HG03469 (cell line): ENCODE measurements around the gene PDE11A.
A peak's percentile ranks its signal among the peaks of the same experiment; 100 is the strongest.

ENCODE experiments used
- ATAC-seq: cut with Tn5 transposase; IDR thresholded peaks from one replicate; pipeline ENCODE4 v1.9.1; 2021; ENCODE audit warnings: mild to moderate bottlenecking, moderate library complexity, moderate number of reproducible peaks; ENCODE audit not compliant: unreplicated experiment

PDE11A gene

GRCh38 chr2:177638507-177638906 is 434.1 kb downstream of the PDE11A start:
- ATAC-seq, result no peak

GRCh38 chr2:177636672-177637071 is 435.9 kb downstream of the PDE11A start:
- ATAC-seq, result no peak

GRCh38 chr2:177635696-177636095 is 436.9 kb downstream of the PDE11A start:
- ATAC-seq, result no peak

- ATAC-seq, result no peak
Measured at GRCh38 chr2:177633910-177634294, 438.7 kb downstream of the PDE11A start.

GRCh38 chr2:177633111-177633510 is 439.5 kb downstream of the PDE11A start:
- no peak for ATAC-seq

GRCh38 chr2:177631680-177632079 is 440.9 kb downstream of the PDE11A start:
- no peak for ATAC-seq

- no peak for ATAC-seq
Measured at GRCh38 chr2:177629357-177630024, 443.1 kb downstream of the PDE11A start.

- no peak for ATAC-seq
Measured at GRCh38 chr2:177628831-177629230, 443.7 kb downstream of the PDE11A start.

DNA sequence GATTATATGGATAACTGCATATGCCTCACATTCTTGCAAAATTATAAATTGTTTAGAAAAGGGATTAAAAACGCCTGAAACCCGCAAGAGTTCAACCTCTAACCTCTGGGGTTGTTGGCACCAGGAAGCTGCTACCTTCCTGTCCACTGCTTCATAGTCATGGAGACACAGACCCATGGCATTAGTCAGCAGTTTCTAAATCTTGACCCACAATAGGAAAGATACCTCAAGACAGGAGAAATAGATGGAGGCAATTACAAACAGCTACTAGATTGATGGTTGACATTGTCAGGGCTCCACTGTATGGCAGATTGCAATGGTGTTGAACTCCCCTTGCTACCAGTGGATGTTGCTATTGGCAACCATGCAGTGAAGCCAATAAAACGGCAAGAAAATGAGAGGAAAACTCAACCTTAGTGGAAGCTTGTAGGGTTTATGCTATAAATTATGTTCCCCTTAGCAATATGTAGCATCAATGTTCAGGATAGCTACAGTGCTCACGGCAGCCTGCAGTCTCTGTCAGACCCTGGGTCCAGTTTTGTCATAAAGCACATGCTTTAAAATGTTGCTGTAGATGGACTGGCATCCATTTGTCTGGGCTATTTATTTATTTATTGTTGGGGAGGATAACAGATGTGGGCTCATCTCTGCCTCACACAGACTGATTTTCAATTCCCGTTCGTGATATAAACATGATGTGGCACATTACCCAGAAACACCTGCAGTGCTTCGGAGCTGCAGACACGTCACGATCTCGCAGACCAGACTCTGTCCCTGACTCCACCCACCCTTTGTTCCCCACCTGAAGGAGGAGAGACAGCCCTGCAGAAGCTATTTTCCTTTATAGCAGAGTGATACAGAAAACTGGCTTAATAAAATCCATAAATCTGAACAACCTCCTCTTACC is 446.6 kb downstream of the PDE11A start:
- no peak for ATAC-seq

GRCh38 chr2:177622521-177622920 is 450.1 kb downstream of the PDE11A start:
- ATAC-seq, result no peak

GRCh38 chr2:177619986-177620385 is 452.6 kb downstream of the PDE11A start:
- no peak for ATAC-seq

GRCh38 chr2:177619461-177619860 is 453.1 kb downstream of the PDE11A start:
- ATAC-seq, result no peak

DNA sequence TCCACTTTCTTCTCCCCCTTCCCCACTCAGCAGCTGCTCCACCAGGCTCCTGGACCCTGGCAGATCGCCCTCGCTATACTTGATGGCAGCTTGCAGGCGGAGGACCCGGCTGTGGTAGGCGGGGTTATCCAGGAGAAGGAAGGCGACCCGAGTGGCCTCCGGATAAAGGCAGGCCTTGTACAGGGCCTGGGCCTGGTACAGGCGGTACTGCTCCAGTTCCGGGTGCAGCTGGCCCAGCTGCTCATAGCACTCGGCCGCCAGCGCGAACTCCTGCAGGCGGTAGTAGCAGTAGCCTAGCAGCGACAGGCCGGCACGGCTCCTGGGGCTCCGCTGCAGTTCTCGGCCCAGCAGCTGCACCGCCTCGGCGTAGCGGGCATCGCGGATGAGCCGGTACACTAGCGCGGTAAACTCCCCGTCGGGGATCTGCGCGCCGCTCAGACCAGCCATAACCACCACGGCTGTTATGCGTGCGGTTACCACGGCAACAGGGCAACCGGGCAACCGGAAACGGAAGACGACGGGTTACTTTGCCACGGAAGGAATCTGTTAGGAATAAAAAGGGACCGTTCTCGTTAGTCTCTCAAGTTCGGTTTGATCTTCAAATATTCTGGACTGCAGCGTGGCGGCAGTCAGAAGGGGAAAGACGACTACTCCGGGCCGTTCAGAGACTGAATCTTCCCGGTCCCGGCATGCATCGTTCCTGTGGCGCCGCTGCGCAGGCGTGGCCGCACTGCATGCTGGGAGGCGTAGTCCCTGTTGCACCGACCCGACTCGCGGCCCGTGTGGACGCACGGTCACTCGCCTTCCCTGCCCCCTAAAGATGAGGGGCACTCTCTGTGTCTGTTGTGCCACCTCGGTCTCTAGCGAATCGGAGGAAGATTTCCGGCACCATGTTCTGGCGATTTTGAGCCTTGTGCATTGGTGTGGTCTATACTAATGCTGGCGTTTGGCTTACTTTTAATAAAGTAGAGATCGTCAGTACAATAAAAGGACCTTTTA is 454.0 kb downstream of the PDE11A start:
- ATAC-seq, result peak; percentile 87

DNA sequence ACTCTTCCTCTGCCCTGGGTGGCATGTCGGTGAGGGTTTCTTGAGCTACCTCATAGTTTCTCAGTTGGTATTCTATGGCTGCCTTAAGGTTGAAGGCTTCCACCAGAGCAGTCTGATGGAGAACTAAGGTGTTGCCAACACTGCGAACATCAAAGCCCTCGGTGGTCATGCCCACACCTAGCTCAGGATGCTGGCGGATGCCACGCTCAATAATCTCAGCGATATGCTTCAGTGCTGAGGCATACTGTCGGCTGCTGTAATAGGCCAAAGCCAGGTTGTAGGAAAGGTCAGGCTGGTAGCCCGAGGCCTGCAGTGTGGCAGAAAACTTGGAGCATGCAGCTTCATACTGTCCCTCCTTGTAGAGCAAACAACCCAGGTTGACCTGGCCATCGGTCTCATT is 454.7 kb downstream of the PDE11A start:
- no peak for ATAC-seq

DNA sequence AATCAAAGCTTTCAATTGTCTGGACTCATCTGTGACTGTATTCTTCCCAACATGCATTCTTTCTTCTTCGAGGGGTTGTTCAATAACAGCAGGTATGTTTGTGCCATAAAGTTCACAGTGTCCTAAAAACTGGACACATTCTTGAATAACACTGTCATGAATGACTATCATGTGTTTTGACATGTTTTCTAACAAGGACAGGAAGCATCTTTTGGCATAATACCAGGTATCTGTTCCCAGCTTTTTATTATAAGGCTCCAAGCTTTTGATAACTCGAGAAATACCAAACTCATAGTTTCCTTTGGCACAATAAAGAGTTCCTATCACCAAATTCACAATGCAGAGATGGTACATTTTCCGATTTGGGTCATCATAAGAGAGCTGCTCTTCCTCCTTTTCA is 455.8 kb downstream of the PDE11A start:
- no peak for ATAC-seq

GRCh38 chr2:177616066-177616465 is 456.5 kb downstream of the PDE11A start:
- ATAC-seq, result no peak

- ATAC-seq, result no peak
Measured at GRCh38 chr2:177612659-177613058, 459.9 kb downstream of the PDE11A start.

- no peak for ATAC-seq
Measured at GRCh38 chr2:177611310-177611886, 461.2 kb downstream of the PDE11A start.

DNA sequence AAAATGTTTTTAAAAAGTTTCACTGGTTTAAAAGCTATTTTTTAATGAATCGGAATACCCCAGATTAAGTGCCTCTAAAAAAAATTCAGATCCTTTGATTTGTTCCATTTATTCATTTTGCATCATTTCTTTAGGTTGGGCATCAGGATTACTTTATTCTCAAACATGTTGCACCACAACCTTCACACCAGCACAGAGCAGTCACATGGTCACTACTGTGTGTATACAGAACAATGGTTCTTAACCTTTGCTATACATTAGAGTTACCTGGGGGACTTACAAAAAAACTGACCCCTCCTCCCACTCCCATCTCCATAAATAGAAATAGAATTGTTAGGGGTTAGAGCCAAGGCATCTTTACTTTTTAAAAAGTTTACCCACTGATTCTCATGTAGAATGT is 461.8 kb downstream of the PDE11A start:
- no peak for ATAC-seq

DNA sequence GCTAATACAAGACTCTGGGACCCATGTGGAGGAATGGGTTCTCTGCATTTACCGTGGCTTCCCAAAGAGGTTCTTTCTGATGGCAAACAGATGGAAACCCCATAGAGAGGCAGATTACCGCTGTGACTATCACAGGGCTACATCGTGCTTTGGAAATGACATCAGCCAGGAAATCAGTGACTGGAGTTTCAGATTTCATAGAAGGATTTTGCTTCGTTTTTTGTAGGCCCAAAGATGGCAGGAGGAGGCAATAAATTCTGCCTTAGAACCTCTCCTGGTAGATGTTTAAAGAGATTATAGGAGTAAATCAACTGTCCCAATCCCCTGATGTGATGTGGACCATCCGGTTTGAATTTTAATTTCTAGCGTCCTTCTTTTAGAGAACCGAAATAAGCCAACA is 465.9 kb downstream of the PDE11A start:
- ATAC-seq, result no peak
